H1 (cell line): ENCODE measurements around the gene LRRC41. TPM values are rescaled to one million over a fixed set of nuclear protein-coding genes. Genes with fewer than 3 reads are reported as not detected.

ENCODE experiments used
- CTCF ChIA-PET: fragments of 300-600 bp; sonication (Branson Sonifier 250); formaldehyde crosslinking; loops from one replicate; lab custom pipeline; 2021; ENCODE audit not compliant: partially characterized antibody; lab: Charles Lee
- POLR2A ChIA-PET: fragments of 300-600 bp; sonication (Branson Sonifier 250); formaldehyde crosslinking; loops from one replicate; lab custom pipeline; 2021; ENCODE audit warnings: inconsistent platforms; ENCODE audit not compliant: partially characterized antibody; lab: Charles Lee
- DNase-seq, 2 experiments: peaks; one replicate each; pipeline versions ENCODE4 v3.0.0 to v3.0.0-alpha.2; 2010 to 2022; ENCODE audit warnings: low spot score in 2 of 2, low read depth in 1 of 2, mixed read lengths in 1 of 2
- FAIRE-seq: peaks from 2 replicates; lab custom pipeline; 2011; peaks lifted over from hg19 to GRCh38; lab: Jason Lieb, UNC
- H2AFZ ChIP-seq: 2 replicates; pipeline ENCODE4 v1.8.1; 2012; ENCODE audit warnings: low read length, inconsistent platforms
- H2AK5ac ChIP-seq: 2 replicates; pipeline ENCODE4 v1.6.1; 2013; ENCODE audit warnings: low read depth, low read length
- H2BK120ac ChIP-seq: replicated peaks from 2 replicates; pipeline ENCODE3; 2013; ENCODE audit warnings: low read depth, low read length, inconsistent platforms
- H2BK12ac ChIP-seq: 2 replicates; pipeline ENCODE4 v1.6.1; 2013; ENCODE audit warnings: low read depth, low read length
- H2BK15ac ChIP-seq: 2 replicates; pipeline ENCODE4 v1.6.1; 2013; ENCODE audit warnings: low read length
- H2BK20ac ChIP-seq: 2 replicates; pipeline ENCODE4 v1.6.1; 2013; ENCODE audit warnings: low read length
- H2BK5ac ChIP-seq: 2 replicates; pipeline ENCODE4 v1.6.1; 2013; ENCODE audit warnings: low read depth, low read length
- H3K14ac ChIP-seq: 2 replicates; pipeline ENCODE4 v1.6.1; 2013; ENCODE audit warnings: inconsistent platforms; ENCODE audit not compliant: insufficient read length
- H3K18ac ChIP-seq: 2 replicates; pipeline ENCODE4 v1.6.1; 2013; ENCODE audit warnings: low read length; ENCODE audit errors: extremely low read depth
- H3K23ac ChIP-seq: 2 replicates; pipeline ENCODE4 v1.6.1; 2013; ENCODE audit warnings: inconsistent platforms; ENCODE audit not compliant: insufficient read length
- H3K23me2 ChIP-seq: 2 replicates; pipeline ENCODE4 v1.6.1; 2013; ENCODE audit warnings: low read depth, low read length
- H3K27ac ChIP-seq: 2 replicates; pipeline ENCODE4 v1.6.1; 2011; ENCODE audit warnings: low read depth, low read length, inconsistent platforms
- H3K27me3 ChIP-seq, 4 experiments: replicated peaks in 1 of 4; 1 replicate in 1 of 4; 2 replicates in 3 of 4; pipeline versions ENCODE4 v1.6.1 to v1.8.1; 2011 to 2013; ENCODE audit warnings: low read length in 3 of 4, mild to moderate bottlenecking in 3 of 4, inconsistent platforms in 2 of 4, mixed read lengths in 2 of 4, moderate library complexity in 1 of 4; ENCODE audit not compliant: control insufficient read depth in 3 of 4, insufficient read depth in 3 of 4; ENCODE audit errors: extremely low read depth in 1 of 4
- H3K36me3 ChIP-seq, 4 experiments: 2 replicates each; pipeline versions ENCODE4 v1.6.1 to v1.8.1; 2011 to 2013; ENCODE audit warnings: mild to moderate bottlenecking in 4 of 4, low read length in 3 of 4, moderate library complexity in 2 of 4, control low read depth in 1 of 4, inconsistent platforms in 1 of 4; ENCODE audit not compliant: insufficient read depth in 4 of 4, control insufficient read depth in 2 of 4
- H3K4ac ChIP-seq: replicated peaks from 2 replicates; pipeline ENCODE3; 2013; ENCODE audit warnings: low read length, low read depth, mixed read lengths, inconsistent platforms; ENCODE audit not compliant: insufficient read length
- H3K4me1 ChIP-seq, 4 experiments: replicated peaks in 1 of 4; 1 replicate in 1 of 4; 2 replicates in 3 of 4; pipeline versions ENCODE4 v1.6.1 to v1.8.1; 2011 to 2013; ENCODE audit warnings: low read length in 3 of 4, inconsistent platforms in 2 of 4, mixed read lengths in 1 of 4; ENCODE audit not compliant: insufficient read depth in 4 of 4, control insufficient read depth in 3 of 4
- H3K4me2 ChIP-seq, 2 experiments: 2 replicates each; pipeline versions ENCODE4 v1.6.1 to v1.8.1; 2011 to 2013; ENCODE audit warnings: low read depth in 2 of 2, low read length in 2 of 2, control low read depth in 1 of 2, inconsistent platforms in 1 of 2, mild to moderate bottlenecking in 1 of 2; ENCODE audit not compliant: insufficient read depth in 1 of 2
- H3K4me3 ChIP-seq, 4 experiments: fragments of 200-600, 300-600 bp in 1 of 4; sonication (generic), shearing (Covaris generic), sonication (Bioruptor Twin) in 1 of 4; 2 replicates each; pipeline versions ENCODE4 v1.5.1 to v1.8.1; 2011 to 2016; ENCODE audit warnings: low read length in 4 of 4, low read depth in 3 of 4, control low read depth in 2 of 4, inconsistent platforms in 2 of 4, mild to moderate bottlenecking in 2 of 4, mixed read lengths in 1 of 4, moderate library complexity in 1 of 4; ENCODE audit not compliant: insufficient read depth in 2 of 4; ENCODE audit errors: extremely low read depth in 1 of 4
- H3K56ac ChIP-seq: replicated peaks from 2 replicates; pipeline ENCODE3; 2013; ENCODE audit warnings: low read depth, mild to moderate bottlenecking, mixed read lengths, low read length, inconsistent platforms; ENCODE audit not compliant: insufficient read length
- H3K79me1 ChIP-seq: 2 replicates; pipeline ENCODE4 v1.6.1; 2013; ENCODE audit warnings: low read depth, low read length, control low read depth
- H3K79me2 ChIP-seq, 2 experiments: 2 replicates each; pipeline versions ENCODE4 v1.6.1 to v1.8.1; 2012 to 2013; ENCODE audit warnings: low read length in 2 of 2, mild to moderate bottlenecking in 2 of 2, inconsistent platforms in 1 of 2; ENCODE audit not compliant: insufficient read depth in 2 of 2, control insufficient read depth in 1 of 2
- H3K9ac ChIP-seq, 4 experiments: replicated peaks in 1 of 4; 1 replicate in 1 of 4; 2 replicates in 3 of 4; pipeline versions ENCODE4 v1.6.1 to v1.8.1; 2011 to 2013; ENCODE audit warnings: low read depth in 3 of 4, low read length in 3 of 4, control low read depth in 2 of 4, mild to moderate bottlenecking in 2 of 4, moderate library complexity in 2 of 4, inconsistent platforms in 1 of 4; ENCODE audit errors: extremely low read depth in 1 of 4
- H3K9me3 ChIP-seq, 2 experiments: 2 replicates each; pipeline versions ENCODE4 v1.6.1 to v1.8.1; 2012 to 2013; ENCODE audit warnings: mild to moderate bottlenecking in 2 of 2, moderate library complexity in 2 of 2, control low read depth in 1 of 2, inconsistent platforms in 1 of 2, low read depth in 1 of 2, low read length in 1 of 2, mixed read lengths in 1 of 2; ENCODE audit not compliant: insufficient read depth in 2 of 2
- H4K20me1 ChIP-seq, 2 experiments: replicated peaks in 1 of 2; 2 replicates each; pipeline versions ENCODE3 to v1.8.1; 2011 to 2013; ENCODE audit warnings: inconsistent platforms in 2 of 2, low read length in 2 of 2, mild to moderate bottlenecking in 1 of 2; ENCODE audit not compliant: insufficient read depth in 2 of 2, control insufficient read depth in 1 of 2
- H4K5ac ChIP-seq: 2 replicates; pipeline ENCODE4 v1.6.1; 2013; ENCODE audit warnings: low read length, low read depth, mixed read lengths, inconsistent platforms; ENCODE audit not compliant: insufficient read length
- H4K8ac ChIP-seq: 2 replicates; pipeline ENCODE4 v1.8.0; 2013; ENCODE audit warnings: mild to moderate bottlenecking, moderate library complexity, low read length, inconsistent platforms; ENCODE audit not compliant: insufficient read depth; ENCODE audit errors: extremely low read depth
- H4K91ac ChIP-seq: replicated peaks from 2 replicates; pipeline ENCODE3; 2013; ENCODE audit warnings: low read length, mixed read lengths, inconsistent platforms; ENCODE audit not compliant: insufficient read length
- BACH1 ChIP-seq: IDR thresholded peaks from 2 replicates; pipeline ENCODE4 v1.6.1; 2012; ENCODE audit warnings: low read length, improper control_type of control experiment
- CTBP2 ChIP-seq: IDR thresholded peaks from 2 replicates; pipeline ENCODE4 v1.7.0; 2011; ENCODE audit warnings: borderline replicate concordance, mild to moderate bottlenecking, moderate library complexity, mixed read lengths, low read length; ENCODE audit not compliant: insufficient read depth, insufficient read length
- HDAC2 ChIP-seq, 2 experiments: fragments of 300-600 bp in 1 of 2; sonication (generic) in 1 of 2; IDR thresholded peaks; 2 replicates each; pipeline ENCODE4 v1.6.1; 2011 to 2012; ENCODE audit warnings: low read depth in 2 of 2, low read length in 2 of 2, mild to moderate bottlenecking in 2 of 2, moderate library complexity in 2 of 2, borderline replicate concordance in 1 of 2, inconsistent platforms in 1 of 2
- HDAC6 ChIP-seq: IDR thresholded peaks from one replicate; pipeline ENCODE4 v1.7.1; 2012; ENCODE audit warnings: low read depth, mild to moderate bottlenecking, inconsistent platforms, low read length, moderate library complexity
- POLR2A ChIP-seq, 2 experiments: IDR thresholded peaks; 1 replicate in 1 of 2; 2 replicates in 1 of 2; pipeline ENCODE4 v1.6.1; 2011; ENCODE audit warnings: low read depth in 2 of 2, low read length in 2 of 2, mild to moderate bottlenecking in 2 of 2; ENCODE audit errors: control extremely low read depth in 1 of 2
- RFX5 ChIP-seq: IDR thresholded peaks from 2 replicates; pipeline ENCODE4 v1.6.1; 2011; ENCODE audit warnings: low read depth, low read length, improper control_type of control experiment, borderline replicate concordance
- TCF12 ChIP-seq: IDR thresholded peaks from 2 replicates; pipeline ENCODE4 v1.6.1; 2011; ENCODE audit warnings: low read depth, mild to moderate bottlenecking, low read length
- WGBS, 2 experiments: shearing (Covaris generic) in 1 of 2; methylation state at CpG; one replicate each; pipeline versions ENCODE4 v1.1.6 to v1.1.7; 2013 to 2015; ENCODE audit warnings: low lambda C conversion rate in 2 of 2, mixed read lengths in 2 of 2, inconsistent platforms in 1 of 2, low coverage in 1 of 2, missing lambda C conversion rate in 1 of 2; ENCODE audit not compliant: insufficient replicate concordance in 2 of 2, insufficient coverage in 1 of 2, insufficient read length in 1 of 2; ENCODE audit errors: extremely low coverage in 1 of 2, missing lambda C conversion rate in 1 of 2; 5-methylcytosine and 5-hydroxymethylcytosine counted together
- polyA plus RNA-seq, 7 experiments: library from polyadenylated mRNA; depleted of rRNA in 3 of 7; stranded (reverse) in 5 of 7; unstranded in 2 of 7; fragments of >200 nt in 5 of 7; fragments of 200-250 nt in 2 of 7; gene quantifications; 1 replicate in 5 of 7; 2 replicates in 1 of 7; 4 replicates in 1 of 7; pipeline versions ENCODE4 v1.2.1 to v1.2.3, GENCODE V29; 2011 to 2013; ENCODE audit warnings: missing spikeins in 2 of 7, mixed read lengths in 2 of 7
- total RNA-seq: library from RNA; stranded (reverse); fragmentation: NEBNext Ultra II Directional; extraction: Animal tissue kit (Norgen Biotek cat#: 25700); gene quantifications from 2 replicates; pipeline ENCODE4 v1.2.1, GENCODE V29; 2021
- TF ChIP-seq, protein P1 (sequence below), 3 experiments: IDR thresholded peaks; 1 replicate in 2 of 3; 2 replicates in 1 of 3; pipeline versions ENCODE4 v1.5.1 to v1.6.1; 2011; ENCODE audit warnings: low read length in 3 of 3, mild to moderate bottlenecking in 3 of 3, inconsistent platforms in 2 of 3, low read depth in 1 of 3, moderate library complexity in 1 of 3; ENCODE audit not compliant: insufficient read depth in 1 of 3; ENCODE audit errors: control extremely low read depth in 1 of 3
- TF ChIP-seq, protein P2 (sequence below): IDR thresholded peaks from 2 replicates; pipeline ENCODE4 v1.6.1; 2012; ENCODE audit warnings: inconsistent platforms

LRRC41 gene
- total and polyA plus RNA-seq, 2 of the 8 experiments (the other 6 are each of a cell fraction or from before 2014, with no cell fraction given), result 36.8 to 51.2 TPM

DNA sequence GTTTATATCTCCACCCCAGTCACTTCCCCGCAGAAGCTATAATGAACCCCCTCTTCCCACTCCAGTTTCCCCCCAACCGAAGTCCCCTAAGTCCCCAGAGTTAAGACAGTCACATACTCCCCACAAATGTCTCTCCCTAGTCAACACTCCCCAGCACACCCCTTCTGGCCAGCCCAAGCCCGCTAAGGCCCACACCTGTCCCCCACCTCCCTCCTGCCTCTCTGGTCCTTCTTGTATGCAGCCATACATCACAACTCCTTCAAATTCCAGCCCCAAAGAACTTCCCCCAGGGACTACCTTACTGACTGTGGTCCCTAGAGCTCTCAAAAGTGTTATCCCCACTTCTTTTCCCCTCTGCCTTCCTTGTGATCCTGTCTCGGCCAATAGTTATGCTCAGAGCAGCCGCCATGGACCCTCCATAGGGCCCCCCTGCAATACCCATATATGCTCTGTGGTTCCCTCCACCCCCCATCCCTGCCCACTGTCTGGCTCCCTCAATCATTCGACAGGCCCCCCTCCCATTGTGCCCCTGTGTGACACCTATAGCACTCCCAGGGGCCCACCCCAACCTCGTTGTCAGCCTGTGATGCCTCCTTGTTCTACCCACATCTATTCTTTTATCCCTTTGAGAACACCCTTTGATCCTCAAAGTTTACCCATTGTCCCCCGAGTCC is 39.4 kb upstream of the LRRC41 start:
- Histone ChIP-seq H3K23me2 (peaks cover 9% of the 10 kb centered on the region), H2BK120ac (no peak overlapping the region), H3K36me3 (peaks cover 2 to 29% (median 16%) of the 10 kb centered on the region in 4 experiments; a peak in 7 of 8 replicates), H2BK5ac (no peak overlapping the region), H3K4me1 (peaks cover 0 to 7% (median 4%) of the 10 kb centered on the region in 4 experiments; a peak in 4 of 7 replicates), H4K20me1 (peaks cover 0 to 5% of the 10 kb centered on the region in 2 experiments), H4K5ac (no peak overlapping the region), H2BK12ac (no peak overlapping the region), H3K27ac (no peak overlapping the region), H4K8ac (no peak overlapping the region), H3K9ac (no peak overlapping the region), H3K56ac (no peak overlapping the region), H3K23ac (no peak overlapping the region), H3K79me2 (no peaks in the 10 kb centered on the region; a peak in 1 of 4 replicates), H2AFZ (no peak overlapping the region), H3K9me3 (no peaks in the 10 kb centered on the region), H2AK5ac (no peak overlapping the region), H3K14ac (no peak overlapping the region), H3K27me3 (no peaks in the 10 kb centered on the region), H2BK15ac (no peak overlapping the region), H3K79me1 (peaks cover 3% of the 10 kb centered on the region; the same call in 1 of the 2 replicates), H3K4me3 (no peak overlapping the region), H3K18ac (no peak overlapping the region), H4K91ac (no peak overlapping the region), H3K4ac (no peak overlapping the region), H3K4me2 (no peak overlapping the region), H2BK20ac (no peak overlapping the region)
- ChIA-PET POLR2A (interaction anchor here (1.1 to 4.0 kb wide), 7 partner anchors 7 to 40 kb away, joined by 3 to 25 read pairs (median 5); no protein-coding TSS in a partner anchor), CTCF (interaction anchor here (0.6 to 2.8 kb wide), 7 partner anchors 9 to 141 kb away, joined by 3 to 21 read pairs (median 6); partner anchors contain the start of genes LRRC41 and UQCRH)
- no peak for FAIRE-seq
- 67% methylated on average over 8 of the region's 8 CpGs; no CpG with 5 or more reads in 1 of the 2 experiments for WGBS, 2 experiments
- no peak for DNase-seq
- no peak for TF ChIP-seq TCF12
- TF ChIP-seq POLR2A (IDR thresholded peaks at IDR 0.05; ENCODE audit: control extremely low read depth in 1 of 2, low read depth in 2 of 2, low read length in 2 of 2), result no peak
- TF ChIP-seq BACH1, result no peak
- TF ChIP-seq, protein P1, sequence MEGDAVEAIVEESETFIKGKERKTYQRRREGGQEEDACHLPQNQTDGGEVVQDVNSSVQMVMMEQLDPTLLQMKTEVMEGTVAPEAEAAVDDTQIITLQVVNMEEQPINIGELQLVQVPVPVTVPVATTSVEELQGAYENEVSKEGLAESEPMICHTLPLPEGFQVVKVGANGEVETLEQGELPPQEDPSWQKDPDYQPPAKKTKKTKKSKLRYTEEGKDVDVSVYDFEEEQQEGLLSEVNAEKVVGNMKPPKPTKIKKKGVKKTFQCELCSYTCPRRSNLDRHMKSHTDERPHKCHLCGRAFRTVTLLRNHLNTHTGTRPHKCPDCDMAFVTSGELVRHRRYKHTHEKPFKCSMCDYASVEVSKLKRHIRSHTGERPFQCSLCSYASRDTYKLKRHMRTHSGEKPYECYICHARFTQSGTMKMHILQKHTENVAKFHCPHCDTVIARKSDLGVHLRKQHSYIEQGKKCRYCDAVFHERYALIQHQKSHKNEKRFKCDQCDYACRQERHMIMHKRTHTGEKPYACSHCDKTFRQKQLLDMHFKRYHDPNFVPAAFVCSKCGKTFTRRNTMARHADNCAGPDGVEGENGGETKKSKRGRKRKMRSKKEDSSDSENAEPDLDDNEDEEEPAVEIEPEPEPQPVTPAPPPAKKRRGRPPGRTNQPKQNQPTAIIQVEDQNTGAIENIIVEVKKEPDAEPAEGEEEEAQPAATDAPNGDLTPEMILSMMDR (IDR thresholded peaks at IDR 0.05; ENCODE audit: control extremely low read depth in 1 of 3, insufficient read depth in 1 of 3, low read depth in 1 of 3, low read length in 3 of 3), result no peak
- TF ChIP-seq CTBP2, result no peak
- TF ChIP-seq, protein P2, sequence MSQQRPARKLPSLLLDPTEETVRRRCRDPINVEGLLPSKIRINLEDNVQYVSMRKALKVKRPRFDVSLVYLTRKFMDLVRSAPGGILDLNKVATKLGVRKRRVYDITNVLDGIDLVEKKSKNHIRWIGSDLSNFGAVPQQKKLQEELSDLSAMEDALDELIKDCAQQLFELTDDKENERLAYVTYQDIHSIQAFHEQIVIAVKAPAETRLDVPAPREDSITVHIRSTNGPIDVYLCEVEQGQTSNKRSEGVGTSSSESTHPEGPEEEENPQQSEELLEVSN, result no peak
- TF ChIP-seq HDAC6, result no peak
- no peak for TF ChIP-seq HDAC2 (IDR thresholded peaks at IDR 0.05; ENCODE audit: borderline replicate concordance in 1 of 2, low read depth in 2 of 2, low read length in 2 of 2)
- TF ChIP-seq RFX5, result no peak
